Renal cortical epithelial cell (primary cell): ENCODE results near the gene KCNH6. TPM values are rescaled to one million over a fixed set of nuclear protein-coding genes. Genes with fewer than 3 reads are reported as not detected.
A peak's percentile ranks its signal among the peaks of the same experiment; 100 is the strongest.

Experiments
- DNase-seq: peaks from one replicate; pipeline ENCODE4 v3.0.0-alpha.2; 2011; ENCODE audit warnings: low read depth
- total RNA-seq: library from RNA; depleted of rRNA; stranded (reverse); fragments of >200 nt; gene quantifications from 2 replicates; pipeline ENCODE4 v1.2.3, GENCODE V29; 2014

The KCNH6 gene
- total RNA-seq, 1 donor from 2014 or later = 0.05 TPM

DNA sequence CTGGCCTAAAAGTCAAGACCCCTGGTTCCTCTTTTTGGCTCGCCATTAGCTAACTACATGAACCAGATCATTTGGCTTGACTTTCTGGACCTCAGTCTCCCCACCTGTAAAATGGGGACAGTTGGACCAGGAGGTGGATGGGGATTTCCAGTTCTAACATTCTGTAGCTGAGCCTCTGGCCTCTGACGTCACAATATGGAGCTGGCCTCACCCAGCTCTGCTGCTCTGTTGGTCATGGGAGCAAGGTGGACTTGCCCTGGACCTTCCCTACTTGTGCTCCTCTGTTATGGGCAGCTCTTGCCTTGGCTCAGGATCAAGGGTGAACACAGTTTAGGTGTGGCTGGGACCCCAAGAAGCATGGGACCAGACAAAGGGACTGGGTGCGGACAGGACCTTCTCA, 16.5 kb upstream of the KCNH6 start:
- no peak for DNase-seq

DNA sequence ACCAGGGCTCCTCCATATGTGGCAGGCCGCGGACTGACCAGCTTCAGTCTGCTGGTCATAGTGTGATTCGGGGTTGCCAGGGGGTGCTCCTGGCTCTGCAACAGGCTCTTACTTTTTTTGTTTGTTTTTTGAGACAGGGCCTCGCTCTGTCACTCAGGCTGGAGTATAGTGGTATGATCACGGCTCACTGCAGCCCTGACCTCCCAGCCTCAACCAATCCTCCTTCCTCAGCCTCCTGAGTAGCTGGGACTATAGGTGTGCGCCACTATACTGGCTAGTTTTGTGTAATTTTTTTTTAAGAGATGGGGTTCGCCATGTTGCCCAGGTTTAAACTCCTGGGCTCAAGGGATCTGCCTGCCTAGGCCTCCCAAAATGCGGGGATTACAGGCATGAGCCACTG, 11.8 kb upstream of the KCNH6 start:
- DNase-seq = no peak

DNA sequence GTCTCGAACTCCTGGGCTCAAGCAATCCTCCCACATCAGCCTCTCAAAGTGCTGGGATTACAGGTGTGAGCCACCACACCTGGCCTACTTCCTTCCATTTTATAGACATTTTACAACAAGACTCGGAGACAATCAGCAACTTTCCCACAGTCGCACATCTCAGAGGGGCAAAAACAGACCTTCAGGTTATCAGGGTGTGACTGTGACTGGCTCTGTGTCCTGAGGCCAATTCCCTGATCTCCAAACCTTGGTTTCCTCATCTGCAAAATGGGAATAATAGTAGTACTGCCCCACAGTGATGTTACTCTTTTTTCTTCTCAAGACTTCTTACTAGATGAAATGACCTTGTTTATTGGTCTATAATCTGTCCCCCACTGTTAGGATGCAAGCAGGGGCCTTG, 10.8 kb upstream of the KCNH6 start:
- no peak for DNase-seq

DNA sequence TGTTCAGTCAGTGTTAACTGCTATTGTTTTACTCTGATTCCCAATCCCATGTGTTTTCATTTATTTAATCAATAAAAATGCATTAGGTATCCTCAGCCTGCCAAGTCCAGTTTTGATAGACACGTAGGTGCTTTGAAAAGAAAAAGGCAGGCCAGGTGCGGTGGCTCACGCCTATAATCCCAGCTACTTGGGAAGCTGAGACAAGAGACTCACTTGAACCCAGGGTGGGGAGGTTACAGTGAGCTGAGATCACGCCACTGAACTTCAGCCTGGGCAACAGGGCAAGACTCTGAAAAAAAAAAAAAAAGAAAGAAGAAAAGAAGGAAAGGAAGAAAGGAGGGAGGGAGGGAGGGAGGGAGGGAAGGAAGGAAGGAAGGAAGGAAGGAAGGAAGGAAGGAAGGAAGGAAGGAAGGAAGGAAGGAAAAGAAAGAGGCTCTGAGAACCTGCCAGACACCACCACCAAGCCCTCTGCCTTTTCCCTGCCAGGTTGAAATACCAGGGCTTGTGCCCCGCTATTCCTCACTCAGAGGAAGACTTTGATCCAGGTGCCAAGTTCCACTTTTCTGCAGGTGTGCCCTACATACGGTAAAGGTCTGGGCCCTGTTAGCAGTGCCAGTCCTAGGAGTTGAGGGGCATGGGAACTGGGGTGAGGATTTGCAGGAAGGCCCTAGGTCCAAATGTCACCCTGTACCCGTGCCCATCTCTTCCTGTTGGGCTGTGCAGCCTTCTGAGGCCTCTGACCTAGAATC, 10.1 kb upstream of the KCNH6 start:
- DNase-seq = no peak

DNA sequence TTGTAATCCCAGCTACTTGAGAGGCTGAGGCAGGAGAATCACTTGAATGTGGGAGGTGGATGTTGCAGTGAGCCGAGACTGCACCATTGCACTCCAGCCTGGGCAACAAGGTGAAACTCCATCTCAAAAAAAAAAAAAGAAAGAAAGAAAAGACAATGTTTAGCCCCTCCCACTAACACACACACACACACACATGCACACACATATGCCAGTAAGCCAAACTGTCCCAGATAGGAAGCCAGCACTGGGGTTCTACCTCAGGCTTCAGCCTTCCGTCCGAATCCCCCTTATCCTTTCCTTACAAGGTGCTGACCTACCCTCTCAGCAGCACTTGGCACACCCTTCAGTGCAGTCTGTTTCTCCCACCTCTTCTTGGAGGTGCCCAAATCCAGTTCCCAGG, 8.7 kb upstream of the KCNH6 start:
- DNase-seq = no peak

DNA sequence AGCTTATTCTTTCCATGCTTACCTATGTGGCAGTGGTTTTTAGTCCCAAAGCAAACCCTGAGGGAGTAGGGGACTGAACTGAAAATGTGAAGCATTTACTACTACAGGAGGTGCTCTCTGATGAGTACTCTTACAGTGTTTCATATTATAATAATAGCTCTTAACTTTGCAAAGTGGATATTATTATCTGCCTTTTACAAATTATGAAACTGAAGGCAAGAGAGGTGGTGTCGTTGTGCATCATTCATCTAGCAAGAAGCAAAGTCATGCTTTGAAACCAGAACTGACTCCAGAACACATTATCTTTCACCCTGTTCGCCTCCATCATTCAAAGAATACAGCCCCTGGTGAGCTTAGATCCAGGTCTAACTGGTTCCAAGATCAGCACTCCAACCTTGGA, 8.2 kb upstream of the KCNH6 start:
- no peak for DNase-seq

DNA sequence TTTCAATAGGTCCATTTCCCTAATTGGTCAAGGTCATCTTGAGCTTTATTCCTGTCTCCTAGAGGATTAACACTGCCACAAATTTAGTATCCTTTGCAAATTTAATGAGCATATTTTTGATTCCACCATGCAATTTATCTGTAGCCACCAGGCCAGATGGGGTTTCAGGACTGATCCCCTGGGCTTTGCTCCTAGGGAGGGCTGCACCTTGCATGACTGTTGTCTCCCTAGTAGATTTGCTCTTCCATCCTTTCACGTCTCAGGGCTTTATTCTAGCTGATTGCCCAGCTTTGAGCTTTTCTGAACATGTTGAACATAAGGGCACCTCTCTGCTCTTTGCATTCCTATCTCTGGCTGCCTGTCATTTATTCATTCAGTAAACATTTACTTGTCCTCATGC, 7.7 kb upstream of the KCNH6 start:
- DNase-seq = no peak

DNA sequence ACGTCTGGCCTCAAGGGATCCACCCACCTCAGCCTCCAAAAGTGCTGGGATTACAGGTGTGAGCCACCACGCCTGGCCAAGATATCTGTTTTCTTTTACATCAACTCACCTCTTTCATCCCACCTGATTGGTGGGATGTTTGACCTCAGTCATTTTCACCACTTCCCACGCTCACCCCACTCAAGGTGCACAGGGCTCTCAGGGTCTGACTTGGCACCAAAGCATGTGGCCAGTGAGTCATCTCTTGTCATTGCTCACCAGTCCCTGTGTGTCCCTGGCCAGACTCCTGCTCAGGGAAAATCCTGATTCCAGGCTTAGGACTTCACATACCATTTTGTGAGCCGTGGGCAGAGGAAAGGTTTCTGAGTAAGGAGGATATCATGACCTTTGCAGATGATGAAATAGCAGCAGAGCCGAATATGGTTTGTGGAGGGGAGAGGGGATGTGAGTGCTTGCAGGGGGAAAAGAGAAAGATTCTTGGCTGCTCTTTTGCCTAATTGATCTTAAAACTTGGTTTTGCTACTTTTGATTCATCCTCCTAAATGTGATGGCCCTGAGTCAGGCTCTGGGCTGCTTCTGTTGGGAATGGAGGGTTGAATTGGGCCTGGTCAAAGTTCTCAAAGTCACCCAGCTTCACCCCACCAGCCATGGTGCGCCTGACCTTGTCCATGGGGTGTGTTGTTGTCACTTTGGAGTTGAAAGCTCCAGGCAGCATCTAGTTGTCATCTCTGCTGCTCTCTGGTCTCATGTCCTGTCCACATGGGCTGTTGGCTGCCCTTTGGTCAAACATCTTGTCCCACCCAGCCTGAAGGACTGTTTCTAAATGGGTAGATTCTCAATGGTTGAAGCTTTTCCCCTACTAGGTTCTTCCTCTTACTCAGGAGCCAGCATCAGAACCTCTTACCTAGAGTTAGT, 6.0 kb upstream of the KCNH6 start:
- peak; percentile 95 for DNase-seq

DNA sequence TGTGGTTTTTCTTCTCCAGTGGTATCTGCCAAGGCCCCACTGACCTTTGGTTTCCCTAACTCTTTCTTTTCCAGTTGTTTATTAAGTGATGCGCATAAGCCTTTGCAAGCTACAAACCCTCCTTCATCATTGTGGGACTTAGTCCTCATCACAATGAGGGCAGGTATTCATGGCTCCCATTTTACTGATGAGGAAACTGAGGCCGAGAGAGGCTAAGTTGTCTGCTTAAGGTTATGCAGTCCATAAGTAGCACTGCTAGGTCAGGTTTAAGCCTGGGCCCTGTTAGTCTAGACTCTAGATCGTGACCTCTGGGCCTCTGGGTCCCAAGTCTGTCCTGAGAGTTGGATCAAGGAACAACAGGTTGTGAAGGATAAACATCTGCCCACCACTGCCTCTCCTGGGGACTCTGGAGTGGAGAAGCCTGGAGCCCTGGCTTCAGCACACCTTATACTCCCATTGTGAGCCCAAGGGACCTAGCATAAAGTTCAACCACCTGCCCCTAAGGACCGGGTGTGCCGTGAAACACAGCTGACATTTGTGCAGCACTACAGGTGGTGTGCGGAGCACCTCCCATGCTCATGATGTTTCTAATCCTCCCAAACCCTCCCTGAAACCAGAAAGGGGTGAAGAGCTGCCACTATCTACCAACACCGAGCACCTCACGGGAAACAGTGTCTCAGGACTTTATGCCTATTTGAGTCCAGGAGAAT, 5.2 kb upstream of the KCNH6 start:
- no peak for DNase-seq

DNA sequence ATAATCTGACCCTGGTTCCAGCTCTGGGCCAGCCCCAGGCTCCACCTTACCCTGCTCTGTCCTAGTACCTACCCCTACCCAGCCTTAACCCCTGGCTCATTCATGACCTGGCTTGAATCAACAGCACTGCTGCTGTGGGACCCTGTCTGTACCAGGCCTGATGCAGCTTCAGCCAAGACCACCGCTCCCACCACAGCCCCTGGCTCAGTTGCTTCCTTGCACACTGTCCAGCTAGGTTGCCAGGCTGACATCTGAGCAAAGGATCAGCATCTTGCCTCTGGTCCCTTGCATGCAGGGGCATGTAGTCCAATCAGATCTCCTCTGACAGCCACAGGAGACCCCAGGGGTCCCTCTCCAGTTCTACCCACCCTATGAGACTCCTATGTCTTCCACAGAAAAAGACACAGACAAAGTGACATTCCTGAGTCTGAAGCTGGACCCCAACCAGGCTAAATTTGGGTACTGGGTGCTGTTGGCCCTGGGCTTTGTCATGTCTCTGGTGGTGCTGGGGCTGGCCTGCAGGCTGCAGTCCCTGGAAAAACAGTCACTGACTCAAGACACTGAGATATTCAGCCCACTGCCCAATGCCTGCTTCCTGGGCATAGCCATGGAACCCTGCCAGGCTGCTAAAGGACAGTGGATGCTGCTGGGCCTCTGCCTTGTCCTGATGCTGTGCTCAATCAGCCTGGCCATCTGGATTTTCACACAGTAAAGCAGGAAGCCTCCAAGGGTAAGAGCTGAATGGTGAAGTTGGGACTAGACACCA, 3.9 kb upstream of the KCNH6 start:
- DNase-seq = no peak

DNA sequence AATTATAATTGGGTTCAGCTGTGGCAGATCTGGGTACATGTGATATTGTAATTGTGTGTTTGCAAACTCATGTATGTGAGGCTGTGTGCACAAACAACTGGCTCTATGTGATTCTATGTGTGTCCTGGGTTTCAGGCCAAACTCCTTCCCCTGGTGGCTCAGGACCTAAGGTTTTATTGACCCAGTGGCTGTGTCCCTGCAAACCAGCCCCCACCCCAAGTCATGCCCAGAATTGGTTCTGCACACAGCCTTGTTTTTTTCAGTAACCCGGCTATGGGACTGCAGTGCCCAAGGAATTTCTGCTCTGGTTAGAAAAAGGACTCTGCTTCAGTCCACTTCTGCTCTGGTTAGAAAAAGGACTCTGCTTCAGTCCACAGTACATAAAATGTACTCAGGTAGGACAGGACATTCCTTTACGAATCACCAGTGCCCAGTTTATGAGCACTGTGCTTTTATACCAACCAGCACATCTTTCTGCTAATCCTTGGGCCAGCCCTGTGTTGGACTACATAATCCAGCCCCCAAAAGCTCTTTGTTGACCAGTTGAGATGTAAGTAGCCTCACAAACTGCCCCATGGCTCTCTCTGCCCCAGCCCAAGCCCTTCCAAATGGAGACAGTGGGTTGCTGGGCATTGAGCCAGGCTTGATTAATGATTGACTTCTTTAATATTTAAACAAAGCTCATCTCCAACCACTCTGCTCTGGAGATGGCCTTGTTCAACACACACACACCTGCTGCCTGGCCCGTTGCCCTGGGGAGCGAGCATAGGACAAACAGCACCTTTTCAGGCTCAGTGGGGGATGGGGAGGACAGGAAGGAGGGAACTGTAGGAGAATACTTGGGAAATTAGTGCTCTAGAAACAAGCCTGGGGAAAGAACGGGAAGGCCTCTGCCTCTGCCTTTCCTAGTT, 2.9 kb upstream of the KCNH6 start:
- peak; percentile 81 for DNase-seq

DNA sequence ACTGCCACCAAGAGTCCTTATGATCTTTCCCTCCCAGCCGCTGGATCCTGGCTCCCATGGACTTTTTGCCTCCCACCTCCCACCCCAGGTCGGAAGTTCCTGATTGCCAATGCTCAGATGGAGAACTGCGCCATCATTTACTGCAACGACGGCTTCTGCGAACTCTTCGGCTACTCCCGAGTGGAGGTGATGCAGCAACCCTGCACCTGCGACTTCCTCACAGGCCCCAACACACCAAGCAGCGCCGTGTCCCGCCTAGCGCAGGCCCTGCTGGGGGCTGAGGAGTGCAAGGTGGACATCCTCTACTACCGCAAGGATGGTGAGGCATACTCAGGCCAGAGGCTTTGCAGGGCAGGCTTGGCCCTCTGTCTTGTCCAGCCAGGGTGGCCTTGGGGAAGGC, 893 bp downstream of the KCNH6 start:
- DNase-seq = no peak

DNA sequence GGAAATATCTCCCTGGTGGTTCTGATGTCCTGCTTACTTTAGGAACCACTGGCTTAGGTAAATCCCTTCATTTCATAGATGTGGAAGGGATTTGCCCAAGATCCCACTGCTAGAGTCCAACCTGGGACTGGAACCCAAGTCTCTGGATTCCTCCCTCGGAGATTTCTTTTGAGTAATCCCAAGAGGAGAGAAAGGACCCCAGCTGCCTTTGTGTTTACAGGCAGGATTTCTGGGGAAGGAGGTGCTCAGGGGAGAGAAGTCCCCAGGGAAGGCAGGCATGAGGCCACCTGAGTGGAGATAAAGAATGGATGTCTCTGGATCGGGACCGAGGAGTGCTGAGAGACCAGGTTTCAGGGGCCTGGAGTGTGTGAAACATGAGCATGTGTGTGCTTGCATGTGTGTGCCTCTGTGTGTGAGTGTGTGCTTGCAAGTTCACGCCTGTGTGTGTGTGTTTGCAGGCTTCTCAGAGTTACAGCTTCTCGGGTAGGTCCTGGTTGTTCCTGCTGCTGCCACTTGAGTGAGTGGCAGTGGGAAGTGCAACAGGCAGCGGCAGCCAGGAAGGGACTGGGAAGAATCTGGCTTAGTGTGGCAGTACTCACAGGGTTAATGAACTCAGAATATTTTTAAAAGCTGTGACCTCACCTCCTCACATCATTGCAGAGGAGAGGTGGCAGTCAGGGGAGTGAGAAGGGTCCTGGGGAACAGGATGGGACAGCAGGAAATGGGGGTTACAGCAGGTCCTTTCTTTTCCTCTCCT, 2.2 kb downstream of the KCNH6 start:
- no peak for DNase-seq

DNA sequence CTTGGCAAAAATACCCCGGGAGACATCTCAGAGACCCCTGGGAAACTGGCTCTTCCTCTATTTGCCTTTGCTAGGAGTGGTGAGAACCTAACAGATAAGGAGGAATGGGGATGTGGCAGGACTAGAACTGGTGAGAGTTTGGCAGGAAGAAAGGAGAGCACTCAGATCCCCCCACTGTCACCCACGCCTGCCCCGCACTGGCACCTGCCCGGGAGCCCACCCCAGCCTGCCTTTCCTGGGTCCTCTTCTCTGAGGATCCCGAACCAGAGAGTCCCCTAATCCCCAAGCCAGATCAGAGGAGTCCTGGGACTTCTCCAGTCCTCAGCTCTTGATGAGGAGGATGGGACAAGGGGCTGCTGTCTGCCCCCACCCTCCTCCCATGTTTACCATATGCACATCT, 3.7 kb downstream of the KCNH6 start:
- no peak for DNase-seq

DNA sequence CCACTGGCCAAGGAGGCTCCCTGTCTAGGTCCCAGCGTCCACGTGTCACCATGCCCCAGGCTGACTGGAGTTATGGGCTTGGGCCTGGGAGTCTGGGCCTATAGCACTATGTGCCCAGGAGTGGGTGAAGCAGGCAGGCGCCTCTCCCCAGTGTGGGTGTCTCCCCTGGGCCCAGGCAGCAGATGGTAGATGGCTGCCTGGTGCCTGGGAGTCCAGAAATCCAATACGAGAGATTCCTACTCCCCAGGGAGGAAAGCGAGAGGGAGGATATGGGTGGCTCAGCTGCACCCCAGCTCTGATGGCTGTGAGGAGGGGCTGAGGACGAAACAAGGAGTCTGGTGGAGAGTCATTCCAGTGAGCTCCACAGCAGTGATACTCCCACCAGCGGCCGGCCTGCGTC, 5.0 kb downstream of the KCNH6 start:
- DNase-seq = no peak

DNA sequence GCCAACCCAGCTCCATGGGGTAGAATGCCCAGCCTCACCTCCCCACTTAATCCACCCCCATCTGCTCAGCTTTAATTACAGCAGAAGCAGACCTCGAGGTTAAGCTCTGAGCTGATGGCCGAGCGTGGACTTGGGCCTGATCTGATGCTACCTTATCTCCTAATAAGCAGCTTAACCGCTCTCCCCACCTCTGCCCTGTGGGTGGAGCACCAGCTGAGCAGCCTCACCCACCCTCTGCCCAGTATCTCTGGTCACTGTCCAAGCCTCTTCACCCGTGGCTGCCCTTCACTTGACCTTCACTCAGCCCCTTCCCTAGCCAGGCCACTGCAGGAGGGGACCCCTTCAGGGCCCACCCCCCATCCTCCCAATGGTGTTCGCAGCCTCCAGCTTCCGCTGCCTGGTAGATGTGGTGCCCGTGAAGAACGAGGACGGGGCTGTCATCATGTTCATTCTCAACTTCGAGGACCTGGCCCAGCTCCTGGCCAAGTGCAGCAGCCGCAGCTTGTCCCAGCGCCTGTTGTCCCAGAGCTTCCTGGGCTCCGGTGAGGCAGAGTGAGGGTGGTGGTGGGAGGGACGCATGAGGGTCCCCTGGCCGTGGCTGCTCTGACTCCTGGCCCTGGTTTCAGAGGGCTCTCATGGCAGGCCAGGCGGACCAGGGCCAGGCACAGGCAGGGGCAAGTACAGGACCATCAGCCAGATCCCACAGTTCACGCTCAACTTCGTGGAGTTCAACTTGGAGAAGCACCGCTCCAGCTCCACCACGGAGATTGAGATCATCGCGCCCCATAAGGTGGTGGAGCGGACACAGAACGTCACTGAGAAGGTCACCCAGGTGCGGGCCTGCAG, 6.8 kb downstream of the KCNH6 start:
- no peak for DNase-seq

DNA sequence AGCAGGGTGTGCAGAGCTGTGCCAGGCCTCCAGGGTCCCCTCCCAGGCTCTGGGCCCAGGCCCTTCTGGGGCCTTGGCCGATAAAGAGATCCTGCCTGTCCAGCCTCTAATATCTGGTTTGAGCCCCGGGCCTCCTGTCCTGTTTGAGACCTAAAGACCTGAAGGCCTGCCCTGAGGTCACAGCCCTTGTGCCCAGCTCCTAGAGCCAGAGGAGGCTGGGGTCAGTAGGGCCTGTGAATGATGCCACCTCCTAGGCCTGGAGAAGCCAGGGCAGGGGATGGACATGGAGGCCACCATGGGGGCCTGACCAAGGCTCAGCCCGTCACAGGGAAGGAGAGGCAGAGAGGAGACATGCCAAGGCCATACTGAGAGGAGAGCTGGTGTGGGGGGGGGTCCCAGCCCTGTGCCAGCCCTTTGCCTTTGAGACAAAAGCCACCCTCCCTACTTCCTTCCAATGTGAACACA, 7.4 kb downstream of the KCNH6 start:
- DNase-seq = no peak

DNA sequence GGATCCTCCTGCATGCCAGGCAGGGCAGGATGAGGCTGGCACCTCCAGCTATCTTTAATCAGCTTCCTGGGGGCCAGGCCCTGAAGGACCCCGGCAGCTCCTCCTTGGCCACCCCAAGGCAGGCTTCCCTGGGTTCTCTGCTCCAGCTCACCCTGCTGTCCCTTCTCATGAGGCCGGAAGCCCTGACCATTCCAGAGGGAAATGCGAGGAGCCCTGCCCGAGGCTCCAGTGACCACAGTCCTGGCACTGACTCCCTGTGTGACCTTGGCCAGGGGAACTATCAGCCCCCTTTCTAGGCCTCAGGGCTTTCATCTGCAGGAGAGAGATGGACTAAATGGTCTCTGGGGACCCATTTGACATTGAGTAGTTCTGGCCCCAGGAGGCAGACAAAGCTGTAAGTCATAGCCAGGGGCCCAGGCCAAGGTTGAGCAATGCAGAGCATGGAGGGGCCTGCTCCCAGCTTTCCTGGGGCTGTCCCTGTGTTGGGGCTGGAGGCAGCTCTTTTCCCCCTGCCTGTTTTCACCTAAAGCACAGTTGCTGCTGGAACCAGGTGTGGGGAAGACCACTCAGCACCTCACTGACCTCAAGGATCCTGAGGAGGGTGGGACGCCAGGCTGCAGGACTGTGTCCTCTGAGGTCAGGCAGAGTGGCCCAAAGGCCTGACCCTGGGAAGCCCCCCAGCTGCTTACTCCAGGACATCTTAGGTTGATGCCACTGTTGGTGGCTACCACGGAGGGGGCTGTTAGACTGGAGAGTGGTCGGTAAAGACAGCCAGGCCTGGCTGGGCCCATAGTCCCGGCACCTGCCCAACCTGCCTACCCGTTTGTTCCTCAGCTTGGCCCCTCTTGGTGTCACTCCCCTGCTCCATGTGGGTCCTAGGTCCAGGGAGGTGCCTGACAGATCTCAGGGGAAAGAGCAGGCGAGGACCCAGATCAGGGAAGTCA, 8.1 kb downstream of the KCNH6 start:
- DNase-seq = no peak
